Stimulated activated CD8-positive, alpha-beta memory T cell treated with anti-CD3 and anti-CD28 coated beads, Interleukin-15, amount 100 ng/mL, for 4 hours (primary cell): ENCODE data around the gene ZFAND2A.
"Not testable (repeated sequence)": the region's sequence is repeated elsewhere in the genome, so short reads cannot be mapped to it uniquely, and the experiment has no call there.

Experiments
- DNase-seq, 2 donors: peaks; one replicate each; pipeline ENCODE4 v3.0.0-alpha.2; 2020; ENCODE audit warnings: low read depth in 2 of 2

ZFAND2A gene

GRCh38 chr7:1124164-1124563 lies 35.8 kb downstream of the ZFAND2A start:
- DNase-seq: no peak

GRCh38 chr7:1123715-1124114 lies 36.3 kb downstream of the ZFAND2A start:
- no peak for DNase-seq

- no peak for DNase-seq
Measured at GRCh38 chr7:1122832-1123501, 37.0 kb downstream of the ZFAND2A start.

- no peak for DNase-seq
Measured at GRCh38 chr7:1121886-1122831, 37.8 kb downstream of the ZFAND2A start.

- no peak for DNase-seq
Measured at GRCh38 chr7:1121476-1121875, 38.5 kb downstream of the ZFAND2A start.

- no peak for DNase-seq
Measured at GRCh38 chr7:1120791-1121190, 39.2 kb downstream of the ZFAND2A start.

- DNase-seq: no peak
Measured at GRCh38 chr7:1119201-1119600, 40.8 kb downstream of the ZFAND2A start.

GRCh38 chr7:1117321-1117928 lies 42.6 kb downstream of the ZFAND2A start:
- no peak for DNase-seq

- DNase-seq: not testable (repeated sequence)
Measured at GRCh38 chr7:1116383-1117008, 43.5 kb downstream of the ZFAND2A start.

- not testable (repeated sequence) for DNase-seq
Measured at GRCh38 chr7:1115171-1116045, 44.6 kb downstream of the ZFAND2A start.

GRCh38 chr7:1114505-1114904 lies 45.5 kb downstream of the ZFAND2A start:
- DNase-seq: no peak

- no peak for DNase-seq
Measured at GRCh38 chr7:1114088-1114487, 45.9 kb downstream of the ZFAND2A start.

- no peak for DNase-seq
Measured at GRCh38 chr7:1113548-1113885, 46.5 kb downstream of the ZFAND2A start.

- DNase-seq: no peak
Measured at GRCh38 chr7:1112625-1113547, 47.1 kb downstream of the ZFAND2A start.

GRCh38 chr7:1112109-1112508 lies 47.9 kb downstream of the ZFAND2A start:
- DNase-seq: no peak

GRCh38 chr7:1111156-1111555 lies 48.8 kb downstream of the ZFAND2A start:
- no peak for DNase-seq

GRCh38 chr7:1110358-1110757 lies 49.6 kb downstream of the ZFAND2A start:
- no peak for DNase-seq

- no peak for DNase-seq
Measured at GRCh38 chr7:1109581-1110310, 50.2 kb downstream of the ZFAND2A start.

GRCh38 chr7:1108264-1108920 lies 51.6 kb downstream of the ZFAND2A start:
- DNase-seq: no peak
